K562 (cell line): Measurements from ENCODE around the gene PTPN13. TPM values are rescaled to one million over a fixed set of nuclear protein-coding genes. Genes with fewer than 3 reads are reported as not detected.
A peak's percentile ranks its signal among the peaks of the same experiment; 100 is the strongest.

ENCODE experiments used
- ATAC-seq: fragments of 200-7000 bp; cut with Tn5 transposase; 3 replicates; pipeline ENCODE4 v1.9.1; 2020; ENCODE audit warnings: moderate library complexity
- BruUV-seq: library from RNA; stranded (reverse); fragments of 400-500 nt; replicated peaks from 2 replicates; lab custom pipeline; 2021; lab: Mats Ljungman, UMichigan
- CTCF ChIA-PET: fragments of 300-600 bp; formaldehyde crosslinking; extraction: SDS; loops from one replicate; lab custom pipeline; 2021; ENCODE audit warnings: low intra/inter-chr PET ratio; lab: Yijun Ruan, JAX
- POLR2A ChIA-PET: fragments of 300-600, 350-650 bp; sonication (Branson Sonifier 250); formaldehyde crosslinking; extraction: SDS; loops from one replicate; lab custom pipeline; 2021; ENCODE audit warnings: antibody characterized with exemption, inconsistent platforms; lab: Yijun Ruan, JAX
- DNase-seq, 4 experiments: peaks; one replicate each; pipeline versions ENCODE4 v3.0.0 to v3.0.0-alpha.2; 2011 to 2018; ENCODE audit warnings: low spot score in 3 of 4, mixed read lengths in 3 of 4; ENCODE audit errors: extremely low read depth in 1 of 4
- FAIRE-seq: peaks from 2 replicates; lab custom pipeline; 2011; peaks lifted over from hg19 to GRCh38; lab: Jason Lieb, UNC
- H2AFZ ChIP-seq: 2 replicates; pipeline ENCODE4 v1.6.0; 2011; ENCODE audit warnings: low read depth, low read length, control low read depth, inconsistent platforms
- H3K27ac ChIP-seq: fragments of 200-600 bp; 3 replicates; pipeline ENCODE4 v1.8.0; 2011; ENCODE audit warnings: low read depth, mild to moderate bottlenecking, control low read depth, inconsistent platforms, low read length, moderate library complexity, mixed read lengths; ENCODE audit errors: extremely low read depth
- H3K27me3 ChIP-seq, 2 experiments: fragments of 300-600 bp in 1 of 2; 2 replicates in 1 of 2; 3 replicates in 1 of 2; pipeline versions ENCODE4 v1.6.0 to v1.8.0; 2011; ENCODE audit warnings: inconsistent platforms in 2 of 2, low read length in 2 of 2, mild to moderate bottlenecking in 1 of 2, mixed read lengths in 1 of 2, moderate library complexity in 1 of 2; ENCODE audit not compliant: control insufficient read depth in 2 of 2, insufficient read depth in 2 of 2
- H3K36me3 ChIP-seq: fragments of 300-600 bp; 3 replicates; pipeline ENCODE4 v1.8.0; 2011; ENCODE audit warnings: mild to moderate bottlenecking, low read length, inconsistent platforms; ENCODE audit not compliant: control insufficient read depth, insufficient read depth
- H3K4me1 ChIP-seq, 2 experiments: fragments of 200-600 bp in 1 of 2; replicated peaks in 1 of 2; 2 replicates in 1 of 2; 3 replicates in 1 of 2; pipeline versions ENCODE4 v1.5.1 to v1.8.0; 2011; ENCODE audit warnings: inconsistent platforms in 2 of 2, low read length in 2 of 2, mild to moderate bottlenecking in 1 of 2, mixed read lengths in 1 of 2, moderate library complexity in 1 of 2; ENCODE audit not compliant: control insufficient read depth in 2 of 2, insufficient read depth in 2 of 2
- H3K4me2 ChIP-seq: 2 replicates; pipeline ENCODE4 v1.6.1; 2011; ENCODE audit warnings: low read length, control low read depth, inconsistent platforms, mixed read lengths; ENCODE audit not compliant: insufficient read depth
- H3K4me3 ChIP-seq: fragments of 200-600 bp; sonication (generic), shearing (Covaris generic); 2 replicates; pipeline ENCODE4 v1.5.1; 2016; ENCODE audit warnings: control low read depth, inconsistent platforms
- H3K79me2 ChIP-seq: fragments of 200-600 bp; 3 replicates; pipeline ENCODE4 v1.8.0; 2011; ENCODE audit warnings: low read length, inconsistent platforms; ENCODE audit not compliant: control insufficient read depth, insufficient read depth
- H3K9ac ChIP-seq, 2 experiments: 2 replicates each; pipeline versions ENCODE4 v1.6.0 to v1.6.1; 2011; ENCODE audit warnings: low read depth in 2 of 2, low read length in 2 of 2, control low read depth in 1 of 2, inconsistent platforms in 1 of 2, mild to moderate bottlenecking in 1 of 2, mixed read lengths in 1 of 2; ENCODE audit not compliant: insufficient read depth in 1 of 2
- H3K9me1 ChIP-seq: one replicate; pipeline ENCODE4 v1.6.0; 2011; ENCODE audit warnings: inconsistent platforms, mild to moderate bottlenecking, low read length, moderate library complexity; ENCODE audit not compliant: control insufficient read depth, insufficient read depth
- H3K9me3 ChIP-seq: replicated peaks from 2 replicates; pipeline ENCODE4 v1.5.1; 2011; ENCODE audit warnings: low read depth, low read length, inconsistent platforms; ENCODE audit not compliant: control insufficient read depth, insufficient read depth
- H4K20me1 ChIP-seq: replicated peaks from 2 replicates; pipeline ENCODE4 v1.6.1; 2011; ENCODE audit warnings: low read length, inconsistent platforms, mixed read lengths; ENCODE audit not compliant: control insufficient read depth, insufficient read depth
- BDP1 ChIP-seq: IDR thresholded peaks from 3 replicates; pipeline ENCODE4 v1.6.1; 2011; ENCODE audit not compliant: insufficient read length, insufficient read depth
- FOXJ2 ChIP-seq: fragments of 200-800 bp; sonication (Bioruptor generic); IDR thresholded peaks from 2 replicates; pipeline ENCODE4 v1.6.1; 2016; ENCODE audit warnings: missing genetic modification characterization, missing compliant biosample characterization
- FOXK2 ChIP-seq, 2 experiments: fragments of 450-650 bp; IDR thresholded peaks in 1 of 2; conservative IDR thresholded peaks in 1 of 2; 2 replicates each; pipeline ENCODE4 v1.6.1; 2016; ENCODE audit warnings: low read depth in 2 of 2, mild to moderate bottlenecking in 1 of 2
- NFXL1 ChIP-seq: fragments of 450-650 bp; formaldehyde crosslinking; IDR thresholded peaks from 2 replicates; pipeline ENCODE4 v1.4.0; 2021; ENCODE audit warnings: mild to moderate bottlenecking
- RBM17 ChIP-seq: fragments of 200-400 bp; formaldehyde crosslinking; IDR thresholded peaks from 2 replicates; pipeline ENCODE4 v1.6.1; 2017; ENCODE audit warnings: low read depth, mild to moderate bottlenecking, low read length, borderline replicate concordance
- SLC30A9 ChIP-seq: fragments of 250-450 bp; sonication (Bioruptor Pico); IDR thresholded peaks from 2 replicates; pipeline ENCODE4 v1.8.0; 2022; ENCODE audit warnings: mild to moderate bottlenecking, moderate library complexity
- SUPT5H ChIP-seq: fragments of 450-650 bp; IDR thresholded peaks from 2 replicates; pipeline ENCODE4 v1.6.1; 2016
- ZEB2 ChIP-seq: fragments of 450-650 bp; IDR thresholded peaks from 2 replicates; pipeline ENCODE4 v1.6.1; 2016
- ZFP1 ChIP-seq: fragments of 450-650 bp; formaldehyde crosslinking; IDR thresholded peaks from 2 replicates; pipeline ENCODE4 v1.4.0; 2020; ENCODE audit warnings: mild to moderate bottlenecking, mixed read lengths
- ZNF175 ChIP-seq: fragments of 200-800 bp; sonication (Bioruptor generic); IDR thresholded peaks from 2 replicates; pipeline ENCODE4 v1.6.1; 2016; ENCODE audit warnings: low read depth, mild to moderate bottlenecking, missing genetic modification characterization, missing compliant biosample characterization
- ZNF583 ChIP-seq: fragments of 250-450 bp; sonication (Bioruptor Pico); IDR thresholded peaks from 2 replicates; pipeline ENCODE4 v1.4.0; 2020
- WGBS: fragments of 100-300 bp; shearing (Covaris generic); methylation state at CpG from one replicate; pipeline ENCODE4 v1.1.6; 2016; ENCODE audit warnings: low coverage, mixed read lengths; ENCODE audit not compliant: insufficient coverage; ENCODE audit errors: missing lambda C conversion rate; 5-methylcytosine and 5-hydroxymethylcytosine counted together
- in situ Hi-C: fragments of 300-500 bp; cut with MboI; formaldehyde crosslinking; loops from 4 replicates; pipeline ENCODE4 v1.15.0; 2018; ENCODE audit warnings: inconsistent platforms, mixed read lengths
- intact Hi-C: fragments of 100-400 bp; cut with micrococcal nuclease; formaldehyde crosslinking; loops from 2 replicates; pipeline ENCODE4 v1.14.2; 2022
- polyA plus RNA-seq, 8 experiments: library from polyadenylated mRNA; depleted of rRNA in 4 of 8; stranded (reverse) in 5 of 8; unstranded in 3 of 8; fragments of >200 nt; fragmentation: Nextera tagmentation in 2 of 8; fragmentation: Illumina TruSeq in 1 of 8; extraction: Ambion mirVana in 2 of 8; extraction: Trizol in 1 of 8; gene quantifications; 2 replicates each; pipeline versions ENCODE4 v1.2.1 to v1.2.3, GENCODE V29; 2011 to 2014; ENCODE audit warnings: inconsistent platforms in 1 of 8, missing spikeins in 1 of 8
- total RNA-seq, 7 experiments: library from RNA; depleted of rRNA in 6 of 7; stranded (reverse); fragments of >200 nt in 6 of 7; fragmentation: Illumina TruSeq in 2 of 7; extraction: Trizol in 2 of 7; gene quantifications; 2 replicates each; pipeline versions ENCODE4 v1.2.1 to v1.2.3, GENCODE V29; 2011 to 2021; ENCODE audit warnings: low replicate concordance in 1 of 7
- TF ChIP-seq, protein P1 (sequence below): fragments of 250-450 bp; sonication (Bioruptor Pico); IDR thresholded peaks from 2 replicates; pipeline ENCODE4 v1.8.0; 2021; ENCODE audit warnings: moderate library complexity, mild to moderate bottlenecking, inconsistent platforms
- TF ChIP-seq, protein P2 (sequence below): IDR thresholded peaks from 2 replicates; pipeline ENCODE4 v1.6.1; 2014; ENCODE audit warnings: antibody characterized with exemption

The PTPN13 gene
- total and polyA plus RNA-seq, 9 of the 15 experiments (the other 6 are each of a cell fraction or from before 2014, with no cell fraction given) = 0.33 TPM; not detected in 8

DNA sequence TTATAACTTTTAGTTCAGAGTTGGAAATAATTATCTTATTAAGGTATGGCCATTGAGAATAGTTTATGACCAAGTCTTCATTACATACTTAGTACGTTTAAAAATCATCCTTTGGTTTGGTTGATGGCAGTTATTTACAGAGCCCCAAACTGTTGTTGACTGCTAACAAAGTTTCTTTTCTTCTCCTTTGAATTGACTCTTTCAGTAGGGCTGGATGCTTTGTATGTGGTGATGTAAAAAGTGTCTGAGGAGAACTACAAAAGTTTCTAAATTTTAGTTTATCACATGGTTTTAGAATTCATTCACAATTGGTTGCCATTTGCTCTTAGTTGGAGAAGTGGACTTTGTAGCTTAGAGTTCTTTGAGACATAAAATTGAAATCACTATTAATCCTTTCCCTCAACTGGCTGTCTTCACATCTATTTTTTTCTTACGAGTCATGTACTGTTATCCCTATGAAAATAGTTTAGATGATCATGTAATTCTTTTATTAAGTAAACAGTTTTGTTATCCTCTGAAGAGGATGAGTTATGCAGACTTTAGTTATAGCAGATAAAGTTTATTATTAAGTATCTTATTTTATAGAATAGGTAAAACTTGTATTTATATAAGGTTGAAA, 14.8 kb downstream of the PTPN13 start:
- Histone ChIP-seq H2AFZ (no peak overlapping the region), H3K27ac (no peak overlapping the region), H3K36me3 (no peaks in the 10 kb centered on the region), H3K4me2 (no peak overlapping the region), H3K4me1 (no peaks in the 10 kb centered on the region), H3K27me3 (no peaks in the 10 kb centered on the region), H3K4me3 (no peak overlapping the region), H3K79me2 (no peaks in the 10 kb centered on the region), H3K9me3 (no peaks in the 10 kb centered on the region), H3K9me1 (no peaks in the 10 kb centered on the region), H4K20me1 (no peaks in the 10 kb centered on the region), H3K9ac (no peak overlapping the region)
- ChIA-PET POLR2A (no interaction called here), CTCF (no interaction called here)
- intact Hi-C loops = no loop called here
- 0% methylated on average over 2 of the region's 2 CpGs for WGBS
- BruUV-seq = no TSS peak
- in situ Hi-C loops = no loop called here
- peak; percentile 32 for FAIRE-seq
- ATAC-seq = no peak
- DNase-seq = no peak
- TF ChIP-seq FOXJ2 (tag) = no peak
- no peak for TF ChIP-seq ZEB2
- TF ChIP-seq, protein P1, sequence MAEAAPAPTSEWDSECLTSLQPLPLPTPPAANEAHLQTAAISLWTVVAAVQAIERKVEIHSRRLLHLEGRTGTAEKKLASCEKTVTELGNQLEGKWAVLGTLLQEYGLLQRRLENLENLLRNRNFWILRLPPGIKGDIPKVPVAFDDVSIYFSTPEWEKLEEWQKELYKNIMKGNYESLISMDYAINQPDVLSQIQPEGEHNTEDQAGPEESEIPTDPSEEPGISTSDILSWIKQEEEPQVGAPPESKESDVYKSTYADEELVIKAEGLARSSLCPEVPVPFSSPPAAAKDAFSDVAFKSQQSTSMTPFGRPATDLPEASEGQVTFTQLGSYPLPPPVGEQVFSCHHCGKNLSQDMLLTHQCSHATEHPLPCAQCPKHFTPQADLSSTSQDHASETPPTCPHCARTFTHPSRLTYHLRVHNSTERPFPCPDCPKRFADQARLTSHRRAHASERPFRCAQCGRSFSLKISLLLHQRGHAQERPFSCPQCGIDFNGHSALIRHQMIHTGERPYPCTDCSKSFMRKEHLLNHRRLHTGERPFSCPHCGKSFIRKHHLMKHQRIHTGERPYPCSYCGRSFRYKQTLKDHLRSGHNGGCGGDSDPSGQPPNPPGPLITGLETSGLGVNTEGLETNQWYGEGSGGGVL (CRISPR knock-in tag) = no peak
- TF ChIP-seq NFXL1 (CRISPR knock-in tag) = no peak
- TF ChIP-seq, protein P2, sequence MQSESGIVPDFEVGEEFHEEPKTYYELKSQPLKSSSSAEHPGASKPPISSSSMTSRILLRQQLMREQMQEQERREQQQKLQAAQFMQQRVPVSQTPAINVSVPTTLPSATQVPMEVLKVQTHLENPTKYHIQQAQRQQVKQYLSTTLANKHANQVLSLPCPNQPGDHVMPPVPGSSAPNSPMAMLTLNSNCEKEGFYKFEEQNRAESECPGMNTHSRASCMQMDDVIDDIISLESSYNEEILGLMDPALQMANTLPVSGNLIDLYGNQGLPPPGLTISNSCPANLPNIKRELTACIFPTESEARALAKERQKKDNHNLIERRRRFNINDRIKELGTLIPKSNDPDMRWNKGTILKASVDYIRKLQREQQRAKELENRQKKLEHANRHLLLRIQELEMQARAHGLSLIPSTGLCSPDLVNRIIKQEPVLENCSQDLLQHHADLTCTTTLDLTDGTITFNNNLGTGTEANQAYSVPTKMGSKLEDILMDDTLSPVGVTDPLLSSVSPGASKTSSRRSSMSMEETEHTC = no peak
- TF ChIP-seq ZFP1 (CRISPR knock-in tag) = no peak
- no peak for TF ChIP-seq FOXK2 (conservative IDR thresholded peaks at IDR 0.05 in 1 of 2, IDR thresholded peaks at IDR 0.05 in 1 of 2; ENCODE audit: low read depth in 2 of 2)
- TF ChIP-seq ZNF583 (CRISPR knock-in tag) = no peak
- TF ChIP-seq SUPT5H = no peak
- TF ChIP-seq SLC30A9 (CRISPR knock-in tag) = no peak
- no peak for TF ChIP-seq BDP1
- no peak for TF ChIP-seq ZNF175 (CRISPR knock-in tag)
- TF ChIP-seq RBM17 = no peak
